Measurements from ENCODE around the gene RGS6.

Gene RGS6

GRCh38 chr14:72129291-72129690 is 197.1 kb downstream of the RGS6 start:
- H3K4me1 ChIP-seq (ENCODE audit: insufficient read depth, low read length, severe bottlenecking), result no peaks in the 10 kb centered on the region
- no peaks in the 10 kb centered on the region for H4K20me1 ChIP-seq (ENCODE audit: insufficient read depth, low read length)
- H2AFZ ChIP-seq (ENCODE audit: low read length), result no peak overlapping the region
- H3K4me3 ChIP-seq (ENCODE audit: low read depth, low read length, poor library complexity, severe bottlenecking), result no peak overlapping the region
- H3K9me3 ChIP-seq (ENCODE audit: low read length), result no peaks in the 10 kb centered on the region
- no peak overlapping the region for H3K9ac ChIP-seq (ENCODE audit: low read length)
- H3K79me2 ChIP-seq (ENCODE audit: insufficient read depth, low read length), result no peaks in the 10 kb centered on the region
- no peak overlapping the region for H3K27ac ChIP-seq (ENCODE audit: low read depth, low read length, poor library complexity, severe bottlenecking)
- H3K36me3 ChIP-seq (ENCODE audit: insufficient read depth, low read length), result no peaks in the 10 kb centered on the region
- H3K4me2 ChIP-seq (ENCODE audit: low read length), result no peak overlapping the region
- H3F3A ChIP-seq (ENCODE audit: insufficient read depth, low read length), result no peaks in the 10 kb centered on the region
- TF ChIP-seq CTCF (IDR thresholded peaks at IDR 0.05; ENCODE audit: low read length) (no peak), EZH2 (IDR thresholded peaks at IDR 0.05; ENCODE audit: borderline replicate concordance, low read length) (no peak)
- no peaks in the 10 kb centered on the region for H3K9me2 ChIP-seq (ENCODE audit: low read depth, low read length)
- H3K27me3 ChIP-seq (ENCODE audit: insufficient read depth, low read length), result no peaks in the 10 kb centered on the region

GRCh38 chr14:72141084-72141483 is 208.9 kb downstream of the RGS6 start:
- Histone ChIP-seq H3K9me3 (ENCODE audit: low read length) (no peaks in the 10 kb centered on the region), H3K27me3 (ENCODE audit: insufficient read depth, low read length) (0 out of 2 replicates have a peak, but pooled peaks cover 3% of the 10 kb centered on the region), H2AFZ (ENCODE audit: low read length) (no peak overlapping the region), H3K36me3 (ENCODE audit: insufficient read depth, low read length) (no peaks in the 10 kb centered on the region), H3K4me3 (ENCODE audit: low read depth, low read length, poor library complexity, severe bottlenecking) (no peak overlapping the region), H3K79me2 (ENCODE audit: insufficient read depth, low read length) (no peaks in the 10 kb centered on the region), H3K9ac (ENCODE audit: low read length) (no peak overlapping the region), H4K20me1 (ENCODE audit: insufficient read depth, low read length) (no peaks in the 10 kb centered on the region), H3K27ac (ENCODE audit: low read depth, low read length, poor library complexity, severe bottlenecking) (no peak overlapping the region), H3K9me2 (ENCODE audit: low read depth, low read length) (no peaks in the 10 kb centered on the region), H3K4me2 (ENCODE audit: low read length) (no peak overlapping the region), H3F3A (ENCODE audit: insufficient read depth, low read length) (no peaks in the 10 kb centered on the region), H3K4me1 (ENCODE audit: insufficient read depth, low read length, severe bottlenecking) (no peaks in the 10 kb centered on the region)
- no peak for TF ChIP-seq EZH2 (IDR thresholded peaks at IDR 0.05; ENCODE audit: borderline replicate concordance, low read length)
- TF ChIP-seq CTCF (IDR thresholded peaks at IDR 0.05; ENCODE audit: low read length), result no peak

- H3K4me3 ChIP-seq (ENCODE audit: low read depth, low read length, poor library complexity, severe bottlenecking), result no peak overlapping the region
- no peak overlapping the region for H2AFZ ChIP-seq (ENCODE audit: low read length)
- TF ChIP-seq CTCF (IDR thresholded peaks at IDR 0.05; ENCODE audit: low read length), result no peak
- TF ChIP-seq EZH2 (IDR thresholded peaks at IDR 0.05; ENCODE audit: borderline replicate concordance, low read length), result no peak
- no peaks in the 10 kb centered on the region for H4K20me1 ChIP-seq (ENCODE audit: insufficient read depth, low read length)
- H3K27me3 ChIP-seq (ENCODE audit: insufficient read depth, low read length), result 0 out of 2 replicates have a peak, but pooled peaks cover 3% of the 10 kb centered on the region
- no peaks in the 10 kb centered on the region for H3K9me2 ChIP-seq (ENCODE audit: low read depth, low read length)
- no peak overlapping the region for H3K4me2 ChIP-seq (ENCODE audit: low read length)
- H3K36me3 ChIP-seq (ENCODE audit: insufficient read depth, low read length), result no peaks in the 10 kb centered on the region
- no peak overlapping the region for H3K27ac ChIP-seq (ENCODE audit: low read depth, low read length, poor library complexity, severe bottlenecking)
- H3K9me3 ChIP-seq (ENCODE audit: low read length), result no peaks in the 10 kb centered on the region
- no peaks in the 10 kb centered on the region for H3F3A ChIP-seq (ENCODE audit: insufficient read depth, low read length)
- H3K4me1 ChIP-seq (ENCODE audit: insufficient read depth, low read length, severe bottlenecking), result no peaks in the 10 kb centered on the region
- H3K79me2 ChIP-seq (ENCODE audit: insufficient read depth, low read length), result no peaks in the 10 kb centered on the region
- no peak overlapping the region for H3K9ac ChIP-seq (ENCODE audit: low read length)
Observed at GRCh38 chr14:72142328-72142727, 210.1 kb downstream of the RGS6 start.

Data from OCI-LY1 (cell line).